Measurements from ENCODE around the gene SIRT1. TPM values are rescaled to one million over a fixed set of nuclear protein-coding genes. Genes with fewer than 3 reads are reported as not detected.

Gene SIRT1
- total RNA-seq, 1 donor from 2014 or later = 11.8 TPM

GRCh38 chr10:67839951-67840350 lies 44.5 kb upstream of the SIRT1 start:
- Histone ChIP-seq H3K27me3 (ENCODE audit: insufficient read depth, low read length) (no peaks in the 10 kb centered on the region), H3K36me3 (ENCODE audit: insufficient read depth, low read length) (no peaks in the 10 kb centered on the region), H3K27ac (ENCODE audit: low read depth, low read length) (no peak overlapping the region), H2AFZ (ENCODE audit: low read depth, low read length) (no peak overlapping the region), H3K9me3 (ENCODE audit: insufficient read depth, low read depth, low read length) (no peaks in the 10 kb centered on the region), H4K20me1 (ENCODE audit: insufficient read depth, low read length) (no peaks in the 10 kb centered on the region), H3K4me1 (ENCODE audit: insufficient read depth, low read length) (no peaks in the 10 kb centered on the region), H3K4me2 (ENCODE audit: low read length) (no peak overlapping the region), H3K4me3 (ENCODE audit: insufficient read depth, low read depth, low read length) (no peak overlapping the region), H3K9ac (ENCODE audit: low read length) (no peak overlapping the region), H3K79me2 (ENCODE audit: insufficient read depth, low read length) (no peaks in the 10 kb centered on the region)
- H3K36me3 Mint-ChIP-seq (ENCODE audit: low read depth, unreplicated experiment) = no peaks in the 10 kb centered on the region
- H3K27ac Mint-ChIP-seq (ENCODE audit: unreplicated experiment) = no peak overlapping the region
- FAIRE-seq (no peak), DNase-seq (ENCODE audit: low read depth) (peak; percentile 36)
- peaks cover 6% of the 10 kb centered on the region for H3K9me3 Mint-ChIP-seq (ENCODE audit: unreplicated experiment)
- TF ChIP-seq CTCF (IDR thresholded peaks at IDR 0.05; ENCODE audit: insufficient read depth, low read depth, low read length) (no peak), EZH2 (IDR thresholded peaks at IDR 0.05; ENCODE audit: insufficient read depth, low read length) (no peak)
- no peaks in the 10 kb centered on the region for H3K4me1 Mint-ChIP-seq (ENCODE audit: low read depth, unreplicated experiment)
- H3K4me3 Mint-ChIP-seq (ENCODE audit: unreplicated experiment) = no peak overlapping the region
- H3K27me3 Mint-ChIP-seq (ENCODE audit: low read depth, unreplicated experiment) = no peaks in the 10 kb centered on the region

DNA sequence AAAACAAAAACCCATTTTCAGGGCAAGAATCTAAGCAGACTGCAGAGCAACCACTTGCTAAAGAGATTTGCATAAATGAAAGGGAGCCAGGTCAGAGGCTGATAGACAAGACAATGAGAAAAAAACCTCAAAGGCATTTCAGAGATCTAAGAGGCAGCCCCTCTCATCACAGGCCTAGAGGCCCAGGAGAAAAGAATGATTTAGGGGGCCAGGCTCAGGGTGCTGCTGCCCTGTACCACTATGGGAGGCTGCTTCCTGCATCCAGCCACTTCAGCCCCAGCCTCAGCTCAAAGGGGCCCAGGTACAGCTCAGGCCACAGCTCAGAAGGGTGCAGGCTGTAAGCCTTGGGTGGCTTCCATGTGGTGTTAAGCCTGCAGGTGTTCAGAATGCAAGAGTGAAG lies 42.7 kb upstream of the SIRT1 start:
- Histone ChIP-seq H3K4me2 (ENCODE audit: low read length) (no peak overlapping the region), H3K9ac (ENCODE audit: low read length) (no peak overlapping the region), H3K9me3 (ENCODE audit: insufficient read depth, low read depth, low read length) (no peaks in the 10 kb centered on the region), H3K4me3 (ENCODE audit: insufficient read depth, low read depth, low read length) (no peak overlapping the region), H3K36me3 (ENCODE audit: insufficient read depth, low read length) (no peaks in the 10 kb centered on the region), H3K4me1 (ENCODE audit: insufficient read depth, low read length) (no peaks in the 10 kb centered on the region), H3K79me2 (ENCODE audit: insufficient read depth, low read length) (no peaks in the 10 kb centered on the region), H2AFZ (ENCODE audit: low read depth, low read length) (no peak overlapping the region), H3K27ac (ENCODE audit: low read depth, low read length) (no peak overlapping the region), H4K20me1 (ENCODE audit: insufficient read depth, low read length) (no peaks in the 10 kb centered on the region), H3K27me3 (ENCODE audit: insufficient read depth, low read length) (no peaks in the 10 kb centered on the region)
- H3K4me1 Mint-ChIP-seq (ENCODE audit: low read depth, unreplicated experiment) = no peaks in the 10 kb centered on the region
- H3K4me3 Mint-ChIP-seq (ENCODE audit: unreplicated experiment) = no peak overlapping the region
- H3K27ac Mint-ChIP-seq (ENCODE audit: unreplicated experiment) = no peak overlapping the region
- no peak for FAIRE-seq
- H3K27me3 Mint-ChIP-seq (ENCODE audit: low read depth, unreplicated experiment) = no peaks in the 10 kb centered on the region
- H3K9me3 Mint-ChIP-seq (ENCODE audit: unreplicated experiment) = peaks cover 6% of the 10 kb centered on the region
- no peaks in the 10 kb centered on the region for H3K36me3 Mint-ChIP-seq (ENCODE audit: low read depth, unreplicated experiment)
- DNase-seq (ENCODE audit: low read depth) = no peak
- TF ChIP-seq CTCF (IDR thresholded peaks at IDR 0.05; ENCODE audit: insufficient read depth, low read depth, low read length) (no peak), EZH2 (IDR thresholded peaks at IDR 0.05; ENCODE audit: insufficient read depth, low read length) (no peak)

DNA sequence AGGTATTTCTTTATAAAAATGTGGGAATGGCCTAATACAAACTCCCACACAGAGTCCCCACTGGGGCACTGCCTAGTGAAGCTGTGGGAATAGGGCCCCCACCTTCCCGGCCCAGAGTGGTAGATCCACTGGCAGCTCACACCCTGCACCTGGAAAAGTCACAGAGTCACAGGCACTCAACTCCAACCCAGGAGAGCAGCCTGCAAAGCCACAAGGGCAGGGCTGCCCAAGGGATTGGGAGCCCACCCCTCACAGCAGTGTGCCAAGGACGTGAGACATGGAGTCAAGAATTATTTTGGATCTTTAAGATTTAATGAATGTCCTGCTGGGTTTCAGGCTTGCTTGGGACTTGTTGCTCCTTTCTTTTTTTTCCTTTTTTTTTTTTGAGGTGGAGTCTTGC lies 41.2 kb upstream of the SIRT1 start:
- Mint-ChIP-seq H3K27ac (ENCODE audit: unreplicated experiment) (no peak overlapping the region), H3K36me3 (ENCODE audit: low read depth, unreplicated experiment) (no peaks in the 10 kb centered on the region), H3K9me3 (ENCODE audit: unreplicated experiment) (peaks cover 6% of the 10 kb centered on the region), H3K27me3 (ENCODE audit: low read depth, unreplicated experiment) (no peaks in the 10 kb centered on the region), H3K4me1 (ENCODE audit: low read depth, unreplicated experiment) (no peaks in the 10 kb centered on the region), H3K4me3 (ENCODE audit: unreplicated experiment) (no peak overlapping the region)
- DNase-seq (ENCODE audit: low read depth) = no peak
- no peak overlapping the region for H3K9ac ChIP-seq (ENCODE audit: low read length)
- FAIRE-seq = no peak
- H3K4me1 ChIP-seq (ENCODE audit: insufficient read depth, low read length) = no peaks in the 10 kb centered on the region
- H3K27ac ChIP-seq (ENCODE audit: low read depth, low read length) = no peak overlapping the region
- H3K9me3 ChIP-seq (ENCODE audit: insufficient read depth, low read depth, low read length) = no peaks in the 10 kb centered on the region
- no peaks in the 10 kb centered on the region for H3K36me3 ChIP-seq (ENCODE audit: insufficient read depth, low read length)
- no peaks in the 10 kb centered on the region for H3K27me3 ChIP-seq (ENCODE audit: insufficient read depth, low read length)
- H2AFZ ChIP-seq (ENCODE audit: low read depth, low read length) = no peak overlapping the region
- TF ChIP-seq EZH2 (IDR thresholded peaks at IDR 0.05; ENCODE audit: insufficient read depth, low read length) = no peak
- no peak for TF ChIP-seq CTCF (IDR thresholded peaks at IDR 0.05; ENCODE audit: insufficient read depth, low read depth, low read length)
- no peaks in the 10 kb centered on the region for H4K20me1 ChIP-seq (ENCODE audit: insufficient read depth, low read length)
- no peak overlapping the region for H3K4me3 ChIP-seq (ENCODE audit: insufficient read depth, low read depth, low read length)
- no peak overlapping the region for H3K4me2 ChIP-seq (ENCODE audit: low read length)
- no peaks in the 10 kb centered on the region for H3K79me2 ChIP-seq (ENCODE audit: insufficient read depth, low read length)

Measured in astrocyte (in vitro differentiated cells and primary cell).